ENCODE results near the gene LRRC8D.

Gene LRRC8D

GRCh38 chr1:89872567-89872966 is 51.7 kb downstream of the LRRC8D start:
- TF ChIP-seq, protein P1, sequence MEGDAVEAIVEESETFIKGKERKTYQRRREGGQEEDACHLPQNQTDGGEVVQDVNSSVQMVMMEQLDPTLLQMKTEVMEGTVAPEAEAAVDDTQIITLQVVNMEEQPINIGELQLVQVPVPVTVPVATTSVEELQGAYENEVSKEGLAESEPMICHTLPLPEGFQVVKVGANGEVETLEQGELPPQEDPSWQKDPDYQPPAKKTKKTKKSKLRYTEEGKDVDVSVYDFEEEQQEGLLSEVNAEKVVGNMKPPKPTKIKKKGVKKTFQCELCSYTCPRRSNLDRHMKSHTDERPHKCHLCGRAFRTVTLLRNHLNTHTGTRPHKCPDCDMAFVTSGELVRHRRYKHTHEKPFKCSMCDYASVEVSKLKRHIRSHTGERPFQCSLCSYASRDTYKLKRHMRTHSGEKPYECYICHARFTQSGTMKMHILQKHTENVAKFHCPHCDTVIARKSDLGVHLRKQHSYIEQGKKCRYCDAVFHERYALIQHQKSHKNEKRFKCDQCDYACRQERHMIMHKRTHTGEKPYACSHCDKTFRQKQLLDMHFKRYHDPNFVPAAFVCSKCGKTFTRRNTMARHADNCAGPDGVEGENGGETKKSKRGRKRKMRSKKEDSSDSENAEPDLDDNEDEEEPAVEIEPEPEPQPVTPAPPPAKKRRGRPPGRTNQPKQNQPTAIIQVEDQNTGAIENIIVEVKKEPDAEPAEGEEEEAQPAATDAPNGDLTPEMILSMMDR (IDR thresholded peaks at IDR 0.05) = no peak

- TF ChIP-seq, protein P1 (IDR thresholded peaks at IDR 0.05) = no peak
Observed at GRCh38 chr1:89873288-89873687, 52.5 kb downstream of the LRRC8D start.

- TF ChIP-seq, protein P1 (IDR thresholded peaks at IDR 0.05) = no peak
Observed at GRCh38 chr1:89873770-89874169, 52.9 kb downstream of the LRRC8D start.

- TF ChIP-seq, protein P1 (IDR thresholded peaks at IDR 0.05) = no peak
Observed at GRCh38 chr1:89876463-89876862, 55.6 kb downstream of the LRRC8D start.

- TF ChIP-seq, protein P1 (IDR thresholded peaks at IDR 0.05) = no peak
Observed at GRCh38 chr1:89877756-89878155, 56.9 kb downstream of the LRRC8D start.

- TF ChIP-seq, protein P1 (IDR thresholded peaks at IDR 0.05) = no peak
Observed at GRCh38 chr1:89878256-89878655, 57.4 kb downstream of the LRRC8D start.

DNA sequence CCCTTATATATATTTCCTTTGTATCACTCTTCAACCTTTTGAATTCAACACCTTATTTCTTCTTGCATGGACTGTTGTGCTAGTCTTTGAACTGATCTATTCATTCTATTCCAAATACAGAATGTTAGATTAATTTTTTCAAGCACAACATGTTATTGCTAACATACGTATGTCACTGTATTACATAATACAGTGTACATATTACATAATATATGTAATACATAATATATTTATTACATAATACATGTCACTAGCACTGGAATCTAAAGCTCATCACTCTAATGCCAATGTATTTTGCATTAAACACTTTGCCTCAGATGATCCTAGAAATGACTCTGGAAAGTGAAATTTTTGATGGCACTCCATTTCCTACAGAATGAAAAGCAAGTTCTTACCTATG is 59.8 kb downstream of the LRRC8D start:
- TF ChIP-seq, protein P1 (IDR thresholded peaks at IDR 0.05) = no peak

DNA sequence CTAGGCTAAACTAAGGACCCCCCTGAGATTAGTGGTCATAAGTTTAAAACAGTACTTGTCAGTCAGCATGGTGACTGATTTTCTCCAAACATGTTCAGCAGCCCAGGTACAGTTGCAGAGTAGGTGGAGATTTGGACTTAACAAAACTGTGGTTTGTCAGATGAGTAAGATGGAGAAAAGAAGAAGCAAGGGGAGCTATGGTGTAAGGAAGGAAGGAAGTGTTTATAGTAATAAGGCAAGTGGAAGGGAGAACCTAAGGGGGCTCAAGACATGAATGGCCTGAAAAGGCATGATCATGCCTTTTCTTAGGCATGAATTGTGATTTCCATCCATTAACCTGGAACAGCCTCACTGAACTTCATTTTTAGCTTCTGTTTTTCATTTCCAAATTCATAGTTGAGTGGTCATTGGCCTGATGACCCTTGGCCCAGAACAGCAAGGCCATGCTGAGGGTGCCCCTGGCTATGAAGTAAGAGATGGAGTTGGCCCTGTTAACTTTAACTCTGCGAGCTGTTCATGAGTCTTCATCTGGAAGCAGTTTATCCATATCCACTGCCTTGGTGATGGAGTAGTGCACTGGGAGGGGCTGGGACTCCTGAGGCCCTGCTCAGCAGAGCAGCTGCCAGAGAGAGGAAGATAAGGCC is 60.7 kb downstream of the LRRC8D start:
- TF ChIP-seq, protein P1 (IDR thresholded peaks at IDR 0.05) = no peak

All from LNCAP (cell line).